K562 (cell line): ENCODE data around the gene HOXB4. TPM values are rescaled to one million over a fixed set of nuclear protein-coding genes. Genes with fewer than 3 reads are reported as not detected.

Source experiments
- MECOM ChIP-seq: fragments of 250-450 bp; sonication (Bioruptor Pico); IDR thresholded peaks from 2 replicates; pipeline ENCODE4 v1.8.0; 2022; ENCODE audit warnings: inconsistent platforms
- MED1 ChIP-seq: sonication (generic); formaldehyde crosslinking; IDR thresholded peaks from 2 replicates; pipeline ENCODE4 v1.8.1; 2023; ENCODE audit warnings: missing genetic modification reagents, borderline replicate concordance
- MLX ChIP-seq, 2 experiments: fragments of 450-650 bp in 1 of 2; sonication (generic) in 1 of 2; formaldehyde crosslinking; conservative IDR thresholded peaks; 2 replicates each; pipeline versions ENCODE4 v1.4.0 to v1.8.1; 2020 to 2022; ENCODE audit warnings: mild to moderate bottlenecking in 1 of 2, missing genetic modification reagents in 1 of 2
- MTF1 ChIP-seq: fragments of 250-450 bp; sonication (Bioruptor Pico); IDR thresholded peaks from 2 replicates; pipeline ENCODE4 v1.9.0; 2021; ENCODE audit warnings: moderate library complexity, mild to moderate bottlenecking, inconsistent platforms, borderline replicate concordance
- REST ChIP-seq, 2 experiments: fragments of 450-650 bp; formaldehyde crosslinking in 1 of 2; IDR thresholded peaks; 2 replicates each; pipeline versions ENCODE4 v1.4.0 to v1.6.1; 2014 to 2020; ENCODE audit warnings: mild to moderate bottlenecking in 2 of 2, borderline replicate concordance in 1 of 2, low read depth in 1 of 2
- RFX5 ChIP-seq: IDR thresholded peaks from 2 replicates; pipeline ENCODE4 v1.6.1; 2011; ENCODE audit warnings: low read depth, mild to moderate bottlenecking, improper control_type of control experiment, low read length
- RNF219 ChIP-seq: fragments of 250-450 bp; sonication (Bioruptor Pico); IDR thresholded peaks from 2 replicates; pipeline ENCODE4 v1.5.0; 2022; ENCODE audit warnings: mild to moderate bottlenecking
- SMARCE1 ChIP-seq: fragments of 450-650 bp; IDR thresholded peaks from 2 replicates; pipeline ENCODE4 v1.7.1; 2016; ENCODE audit warnings: mild to moderate bottlenecking
- TEAD4 ChIP-seq, 2 experiments: sonication (generic) in 1 of 2; formaldehyde crosslinking in 1 of 2; IDR thresholded peaks; 2 replicates each; pipeline versions ENCODE4 v1.6.1 to v1.8.0; 2012 to 2022; ENCODE audit warnings: borderline replicate concordance in 1 of 2, inconsistent platforms in 1 of 2, low read length in 1 of 2, mild to moderate bottlenecking in 1 of 2, missing genetic modification reagents in 1 of 2
- ZBTB8A ChIP-seq: fragments of 450-650 bp; IDR thresholded peaks from 2 replicates; pipeline ENCODE4 v1.6.1; 2018; ENCODE audit warnings: mild to moderate bottlenecking, moderate library complexity; ENCODE audit not compliant: partially characterized antibody
- ZNF224 ChIP-seq: sonication (generic); formaldehyde crosslinking; IDR thresholded peaks from 2 replicates; pipeline ENCODE4 v1.8.0; 2022; ENCODE audit warnings: mild to moderate bottlenecking, missing genetic modification reagents
- ZNF707 ChIP-seq: fragments of 250-450 bp; sonication (Bioruptor Pico); conservative IDR thresholded peaks from 2 replicates; pipeline ENCODE4 v1.8.0; 2022; ENCODE audit warnings: inconsistent platforms, mild to moderate bottlenecking, moderate library complexity
- polyA plus RNA-seq, 8 experiments: library from polyadenylated mRNA; depleted of rRNA in 4 of 8; stranded (reverse) in 5 of 8; unstranded in 3 of 8; fragments of >200 nt; fragmentation: Nextera tagmentation in 2 of 8; fragmentation: Illumina TruSeq in 1 of 8; extraction: Ambion mirVana in 2 of 8; extraction: Trizol in 1 of 8; gene quantifications; 2 replicates each; pipeline versions ENCODE4 v1.2.1 to v1.2.3, GENCODE V29; 2011 to 2014; ENCODE audit warnings: inconsistent platforms in 1 of 8, missing spikeins in 1 of 8
- total RNA-seq, 7 experiments: library from RNA; depleted of rRNA in 6 of 7; stranded (reverse); fragments of >200 nt in 6 of 7; fragmentation: Illumina TruSeq in 2 of 7; extraction: Trizol in 2 of 7; gene quantifications; 2 replicates each; pipeline versions ENCODE4 v1.2.1 to v1.2.3, GENCODE V29; 2011 to 2021; ENCODE audit warnings: low replicate concordance in 1 of 7

HOXB4 gene
- total and polyA plus RNA-seq, 9 of the 15 experiments (the other 6 are each of a cell fraction or from before 2014, with no cell fraction given): 1.6 to 34.9 (median 14.9) TPM

- peak; percentile 91 for TF ChIP-seq REST (IDR thresholded peaks at IDR 0.05; ENCODE audit: borderline replicate concordance)
- TF ChIP-seq REST (CRISPR knock-in tag; IDR thresholded peaks at IDR 0.05; ENCODE audit: low read depth): no peak
- no peak for TF ChIP-seq MED1 (CRISPR knock-in tag)
- TF ChIP-seq TEAD4 (IDR thresholded peaks at IDR 0.05; ENCODE audit: low read length): no peak
- no peak for TF ChIP-seq TEAD4 (CRISPR knock-in tag; IDR thresholded peaks at IDR 0.05; ENCODE audit: borderline replicate concordance)
- TF ChIP-seq MTF1 (CRISPR knock-in tag): no peak
- TF ChIP-seq ZNF224 (CRISPR knock-in tag): no peak
- TF ChIP-seq ZNF707 (CRISPR knock-in tag): no peak
- no peak for TF ChIP-seq ZBTB8A
- TF ChIP-seq SMARCE1: 0 out of 2 replicates have a peak, but pooled peaks have one; percentile 6
- no peak for TF ChIP-seq MLX (CRISPR knock-in tag; conservative IDR thresholded peaks at IDR 0.05)
- TF ChIP-seq RNF219: no peak
- TF ChIP-seq MECOM (CRISPR knock-in tag): no peak
- TF ChIP-seq RFX5: no peak
Observed at GRCh38 chr17:48610282-48611211, 32.4 kb upstream of the HOXB4 start, which contains the start of gene HOXB7 (continued).
